H9 (cell line): ENCODE results near the gene DNAI2. TPM values are rescaled to one million over a fixed set of nuclear protein-coding genes. Genes with fewer than 3 reads are reported as not detected.

ENCODE experiments used
- DNase-seq: peaks from one replicate; pipeline ENCODE4 v3.0.0-alpha.2; 2017
- H2AFZ ChIP-seq: one replicate; pipeline ENCODE4 v1.6.1; 2013; ENCODE audit warnings: mild to moderate bottlenecking, low read length, control low read depth, moderate library complexity
- H2AK5ac ChIP-seq: 2 replicates; pipeline ENCODE4 v1.6.1; 2013; ENCODE audit warnings: low read length, control low read depth, mixed read lengths; ENCODE audit not compliant: insufficient read length
- H2BK120ac ChIP-seq: one replicate; pipeline ENCODE4 v1.6.1; 2013; ENCODE audit warnings: low read depth, mild to moderate bottlenecking, low read length, control low read depth, inconsistent platforms; ENCODE audit not compliant: poor library complexity, severe bottlenecking
- H2BK12ac ChIP-seq: 2 replicates; pipeline ENCODE4 v1.6.1; 2013; ENCODE audit warnings: low read length, control low read depth, mixed read lengths, low read depth; ENCODE audit not compliant: insufficient read length
- H2BK15ac ChIP-seq: 2 replicates; pipeline ENCODE4 v1.6.1; 2013; ENCODE audit warnings: low read depth, low read length, control low read depth
- H2BK20ac ChIP-seq: one replicate; pipeline ENCODE4 v1.6.1; 2013; ENCODE audit warnings: low read depth, mild to moderate bottlenecking, low read length, control low read depth, inconsistent platforms; ENCODE audit not compliant: poor library complexity, severe bottlenecking
- H2BK5ac ChIP-seq: 2 replicates; pipeline ENCODE4 v1.6.1; 2013; ENCODE audit warnings: low read length, control low read depth, mixed read lengths; ENCODE audit not compliant: insufficient read length
- H3K14ac ChIP-seq: 2 replicates; pipeline ENCODE4 v1.6.1; 2013; ENCODE audit warnings: low read length, control low read depth; ENCODE audit not compliant: insufficient read depth
- H3K18ac ChIP-seq: 2 replicates; pipeline ENCODE4 v1.6.1; 2013; ENCODE audit warnings: low read depth, mild to moderate bottlenecking, mixed read lengths, low read length, control low read depth; ENCODE audit not compliant: insufficient read length
- H3K23ac ChIP-seq: 2 replicates; pipeline ENCODE4 v1.6.1; 2013; ENCODE audit warnings: low read length, control low read depth, mixed read lengths, low read depth; ENCODE audit not compliant: insufficient read length
- H3K23me2 ChIP-seq: 2 replicates; pipeline ENCODE4 v1.6.1; 2013; ENCODE audit warnings: low read depth, mild to moderate bottlenecking, mixed read lengths, low read length, control low read depth; ENCODE audit not compliant: insufficient read length, poor library complexity, severe bottlenecking
- H3K27ac ChIP-seq: 2 replicates; pipeline ENCODE4 v1.5.1; 2013; ENCODE audit warnings: low read length, control low read depth, mixed read lengths, low read depth; ENCODE audit not compliant: insufficient read length
- H3K27me3 ChIP-seq: 2 replicates; pipeline ENCODE4 v1.6.1; 2013; ENCODE audit warnings: low read length, control low read depth, inconsistent platforms; ENCODE audit not compliant: insufficient read depth
- H3K4ac ChIP-seq: 2 replicates; pipeline ENCODE4 v1.6.1; 2013; ENCODE audit warnings: low read depth, mild to moderate bottlenecking, control low read depth, inconsistent platforms, low read length, moderate library complexity
- H3K4me1 ChIP-seq: 2 replicates; pipeline ENCODE4 v1.6.1; 2013; ENCODE audit warnings: low read length, control low read depth, inconsistent platforms; ENCODE audit not compliant: insufficient read depth
- H3K4me2 ChIP-seq: 2 replicates; pipeline ENCODE4 v1.6.1; 2013; ENCODE audit warnings: low read length, control low read depth, mixed read lengths; ENCODE audit not compliant: insufficient read length, insufficient read depth
- H3K56ac ChIP-seq: 2 replicates; pipeline ENCODE4 v1.6.1; 2013; ENCODE audit warnings: low read depth, mild to moderate bottlenecking, mixed read lengths, low read length, control low read depth; ENCODE audit not compliant: insufficient read length
- H3K79me1 ChIP-seq: 2 replicates; pipeline ENCODE4 v1.6.1; 2013; ENCODE audit warnings: low read depth, mild to moderate bottlenecking, moderate library complexity, low read length, control low read depth, inconsistent platforms; ENCODE audit not compliant: insufficient read depth, poor library complexity, severe bottlenecking
- H3K79me2 ChIP-seq: 2 replicates; pipeline ENCODE4 v1.6.1; 2013; ENCODE audit warnings: low read length, control low read depth, inconsistent platforms; ENCODE audit not compliant: insufficient read depth
- H3K9ac ChIP-seq: 2 replicates; pipeline ENCODE4 v1.6.1; 2013; ENCODE audit warnings: low read length, control low read depth, mixed read lengths; ENCODE audit not compliant: insufficient read length; ENCODE audit errors: extremely low read depth
- H3K9me3 ChIP-seq: one replicate; pipeline ENCODE4 v1.6.1; 2013; ENCODE audit warnings: low read depth, low read length, inconsistent platforms; ENCODE audit not compliant: control insufficient read depth
- H3T11ph ChIP-seq: one replicate; pipeline ENCODE4 v1.6.1; 2013; ENCODE audit warnings: mild to moderate bottlenecking, low read length, control low read depth, inconsistent platforms
- H4K20me1 ChIP-seq: one replicate; pipeline ENCODE4 v1.6.1; 2013; ENCODE audit not compliant: control insufficient read depth, insufficient read length, insufficient read depth
- H4K5ac ChIP-seq: 2 replicates; pipeline ENCODE4 v1.6.1; 2013; ENCODE audit warnings: low read depth, mild to moderate bottlenecking, mixed read lengths, low read length, control low read depth; ENCODE audit not compliant: insufficient read length
- H4K8ac ChIP-seq: replicated peaks from 2 replicates; pipeline ENCODE4 v1.6.1; 2013; ENCODE audit warnings: low read length, control low read depth, mixed read lengths, low read depth; ENCODE audit not compliant: insufficient read length
- H4K91ac ChIP-seq: 2 replicates; pipeline ENCODE4 v1.6.1; 2013; ENCODE audit warnings: low read depth, mild to moderate bottlenecking, moderate library complexity, mixed read lengths, low read length, control low read depth; ENCODE audit not compliant: insufficient read length
- H3K27ac Mint-ChIP-seq, 3 experiments: 2 replicates in 2 of 3; 3 replicates in 1 of 3; pipeline ENCODE4 v1.8.0; 2020 to 2021; ENCODE audit warnings: mixed read lengths in 3 of 3, mild to moderate bottlenecking in 1 of 3, moderate library complexity in 1 of 3
- H3K27me3 Mint-ChIP-seq: 2 replicates; pipeline ENCODE4 v1.8.0; 2021; ENCODE audit warnings: low read depth, mild to moderate bottlenecking, moderate library complexity, mixed read lengths
- H3K36me3 Mint-ChIP-seq, 3 experiments: 2 replicates in 2 of 3; 3 replicates in 1 of 3; pipeline ENCODE4 v1.8.0; 2020 to 2021; ENCODE audit warnings: low read depth in 3 of 3, mixed read lengths in 3 of 3; ENCODE audit not compliant: insufficient read depth in 1 of 3
- H3K4me1 Mint-ChIP-seq, 2 experiments: 2 replicates each; pipeline ENCODE4 v1.8.0; 2020; ENCODE audit warnings: mixed read lengths in 2 of 2
- H3K4me3 Mint-ChIP-seq, 2 experiments: 2 replicates in 1 of 2; 3 replicates in 1 of 2; pipeline ENCODE4 v1.8.0; 2020 to 2021; ENCODE audit warnings: mild to moderate bottlenecking in 2 of 2, mixed read lengths in 2 of 2, moderate library complexity in 1 of 2
- H3K9me3 Mint-ChIP-seq, 2 experiments: 2 replicates in 1 of 2; 3 replicates in 1 of 2; pipeline ENCODE4 v1.8.0; 2020; ENCODE audit warnings: mild to moderate bottlenecking in 2 of 2, mixed read lengths in 2 of 2, moderate library complexity in 1 of 2
- CTCF ChIP-seq: fragments of 200-600 bp; sonication (generic); conservative IDR thresholded peaks from 3 replicates; pipeline ENCODE4 v1.8.0; 2021; ENCODE audit warnings: antibody characterized with exemption, mild to moderate bottlenecking
- WGBS: extraction: QIAGEN DNeasy Blood & Tissue Kit; methylation state at CpG from one replicate; pipeline ENCODE4 v1.1.7; 2013; ENCODE audit warnings: missing lambda C conversion rate, low lambda C conversion rate, mixed read lengths; ENCODE audit not compliant: insufficient read length; ENCODE audit errors: extremely low coverage; 5-methylcytosine and 5-hydroxymethylcytosine counted together
- total RNA-seq: library from RNA; stranded (reverse); gene quantifications from 2 replicates; pipeline ENCODE4 v1.2.1, GENCODE V29; 2021

Gene DNAI2
- total RNA-seq, 1 experiment from 2014 or later, result not detected

GRCh38 chr17:74345433-74346241 is 71.6 kb downstream of the DNAI2 start:
- Histone ChIP-seq H3K23ac (no peak overlapping the region), H3K23me2 (no peaks in the 10 kb centered on the region), H4K8ac (no peak overlapping the region), H3K14ac (no peak overlapping the region; the same call in 1 of the 2 replicates), H3K27ac (no peak overlapping the region), H3K4me2 (no peak overlapping the region), H3K27me3 (no peaks in the 10 kb centered on the region), H4K5ac (no peak overlapping the region), H3K18ac (no peak overlapping the region), H2BK20ac (no peak overlapping the region), H3T11ph (no peak overlapping the region), H3K79me1 (no peaks in the 10 kb centered on the region), H3K56ac (no peak overlapping the region), H2AFZ (no peak overlapping the region), H4K91ac (no peak overlapping the region), H3K9me3 (no peaks in the 10 kb centered on the region), H2AK5ac (no peak overlapping the region), H3K4ac (no peak overlapping the region), H2BK12ac (no peak overlapping the region), H2BK15ac (no peak overlapping the region), H2BK5ac (no peak overlapping the region), H3K79me2 (no peaks in the 10 kb centered on the region), H4K20me1 (no peaks in the 10 kb centered on the region), H2BK120ac (no peak overlapping the region), H3K4me1 (peaks cover 2% of the 10 kb centered on the region; the same call in 1 of the 2 replicates), H3K9ac (no peak overlapping the region)
- DNase-seq, result no peak
- Mint-ChIP-seq H3K27ac (no peak overlapping the region; a peak in 1 of 7 replicates), H3K9me3 (no peaks in the 10 kb centered on the region), H3K27me3 (peaks cover 48% of the 10 kb centered on the region), H3K36me3 (no peaks in the 10 kb centered on the region), H3K4me1 (peaks cover 6 to 26% of the 10 kb centered on the region in 2 experiments), H3K4me3 (no peak overlapping the region)
- TF ChIP-seq CTCF, result no peak
- no CpG with 5 or more reads among the region's 13 CpGs for WGBS
